HepG2 (cell line): ENCODE measurements around the gene GDF11. TPM values are rescaled to one million over a fixed set of nuclear protein-coding genes. Genes with fewer than 3 reads are reported as not detected.

Experiments used
- HINFP ChIP-seq: sonication (generic); formaldehyde crosslinking; IDR thresholded peaks from 2 replicates; pipeline ENCODE4 v1.4.0; 2020; ENCODE audit warnings: low read depth, mild to moderate bottlenecking, missing genetic modification reagents
- KLF9 ChIP-seq: IDR thresholded peaks from 2 replicates; pipeline ENCODE4 v1.6.1; 2016; ENCODE audit warnings: low read depth
- MTERF4 ChIP-seq: sonication (generic); formaldehyde crosslinking; IDR thresholded peaks from 2 replicates; pipeline ENCODE4 v1.8.0; 2023; ENCODE audit warnings: mild to moderate bottlenecking, missing genetic modification reagents
- NFRKB ChIP-seq: fragments of 450-650 bp; IDR thresholded peaks from 2 replicates; pipeline ENCODE4 v1.6.1; 2017
- TEAD3 ChIP-seq: optimal IDR thresholded peaks from 2 replicates; pipeline ENCODE3; 2016; ENCODE audit warnings: borderline replicate concordance
- THAP8 ChIP-seq: sonication (generic); formaldehyde crosslinking; IDR thresholded peaks from 2 replicates; pipeline ENCODE4 v1.5.1; 2020; ENCODE audit warnings: missing genetic modification reagents, mild to moderate bottlenecking, borderline replicate concordance
- U2AF1 ChIP-seq: fragments of 200-400 bp; formaldehyde crosslinking; optimal IDR thresholded peaks from 2 replicates; pipeline ENCODE3; 2017; ENCODE audit warnings: mild to moderate bottlenecking, low read depth, low read length
- ZBTB10 ChIP-seq: sonication (generic); formaldehyde crosslinking; IDR thresholded peaks from 2 replicates; pipeline ENCODE4 v1.4.0; 2020; ENCODE audit warnings: missing genetic modification reagents, borderline replicate concordance
- ZBTB21 ChIP-seq: sonication (generic); formaldehyde crosslinking; IDR thresholded peaks from 2 replicates; pipeline ENCODE4 v1.4.0; 2020; ENCODE audit warnings: missing genetic modification reagents
- ZBTB7A ChIP-seq: sonication (generic); formaldehyde crosslinking; IDR thresholded peaks from 2 replicates; pipeline ENCODE4 v1.8.0; 2022; ENCODE audit warnings: mild to moderate bottlenecking, missing genetic modification reagents
- ZKSCAN8 ChIP-seq: IDR thresholded peaks from 2 replicates; pipeline ENCODE4 v1.6.1; 2016; ENCODE audit warnings: borderline replicate concordance, missing genetic modification reagents, missing compliant biosample characterization
- ZNF264 ChIP-seq: sonication (generic); formaldehyde crosslinking; IDR thresholded peaks from 2 replicates; pipeline ENCODE4 v1.4.0; 2020; ENCODE audit warnings: missing genetic modification reagents
- ZNF609 ChIP-seq: sonication (generic); formaldehyde crosslinking; IDR thresholded peaks from 2 replicates; pipeline ENCODE4 v1.4.0; 2020; ENCODE audit warnings: mild to moderate bottlenecking, missing genetic modification reagents, borderline replicate concordance
- polyA plus RNA-seq, 8 experiments: library from polyadenylated mRNA; depleted of rRNA in 3 of 8; stranded (reverse) in 7 of 8; unstranded in 1 of 8; fragments of >200 nt; fragmentation: Illumina TruSeq in 4 of 8; extraction: Trizol in 4 of 8; gene quantifications; 2 replicates each; pipeline versions ENCODE4 v1.2.1 to v1.2.3, GENCODE V29; 2011 to 2016; ENCODE audit warnings: low read depth in 4 of 8, missing spikeins in 1 of 8, mixed read lengths in 1 of 8; ENCODE audit not compliant: insufficient read depth in 1 of 8
- total RNA-seq, 5 experiments: library from RNA; depleted of rRNA; stranded (reverse); fragments of >200 nt; fragmentation: Illumina TruSeq; extraction: Trizol; gene quantifications; 2 replicates each; pipeline ENCODE4 v1.2.3, GENCODE V29; 2016; ENCODE audit warnings: low read depth in 1 of 5
- TF ChIP-seq, protein P1 (sequence below): sonication (generic); formaldehyde crosslinking; conservative IDR thresholded peaks from 2 replicates; pipeline ENCODE4 v1.8.0; 2022; ENCODE audit warnings: low read depth, missing genetic modification reagents

Gene GDF11
- total and polyA plus RNA-seq, 2 of the 13 experiments (the other 11 are each of a cell fraction or from before 2014, with no cell fraction given): 0.63 to 1.5 TPM

DNA sequence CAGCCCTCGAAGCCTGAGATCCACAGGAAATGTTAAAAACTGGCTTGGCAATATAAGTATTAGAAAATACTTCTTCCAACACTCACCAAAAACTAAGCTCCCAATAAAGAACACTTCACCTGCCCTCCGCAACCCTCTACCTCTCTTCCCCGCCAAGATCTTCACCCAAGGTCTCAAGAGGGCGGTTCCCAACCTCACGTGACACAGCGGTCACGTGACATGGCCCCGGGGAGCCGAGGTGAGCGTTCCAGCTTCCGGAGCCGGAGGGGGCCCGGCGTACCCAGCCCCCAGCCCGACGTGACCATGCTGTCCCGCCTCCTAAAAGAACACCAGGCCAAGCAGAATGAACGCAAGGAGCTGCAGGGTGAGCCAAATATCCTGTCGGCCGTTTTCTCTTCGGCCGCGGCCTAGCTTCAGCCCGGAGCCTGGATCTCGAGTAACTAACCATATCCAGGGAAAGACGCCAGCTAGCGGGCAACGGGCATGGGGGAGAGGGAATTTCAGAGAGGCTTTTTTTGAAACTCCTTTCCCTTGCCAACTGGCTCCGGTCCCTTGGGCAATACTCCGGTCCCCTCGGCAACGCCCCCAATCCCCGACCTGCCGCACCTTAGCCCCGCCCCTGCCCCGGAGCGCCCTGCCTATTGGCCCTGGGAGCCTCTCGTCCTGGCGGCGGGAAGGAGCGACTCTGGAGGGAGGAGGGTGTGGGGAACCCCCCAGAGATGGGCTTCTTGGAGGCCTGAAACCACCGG lies 26.9 kb upstream of the GDF11 start, which contains the start of gene BLOC1S1 (continued):
- TF ChIP-seq KLF9 (CRISPR knock-in tag): no peak
- 0 out of 2 replicates have a peak, but pooled peaks have one; percentile 24 for TF ChIP-seq ZBTB21 (CRISPR knock-in tag)
- TF ChIP-seq, protein P1, sequence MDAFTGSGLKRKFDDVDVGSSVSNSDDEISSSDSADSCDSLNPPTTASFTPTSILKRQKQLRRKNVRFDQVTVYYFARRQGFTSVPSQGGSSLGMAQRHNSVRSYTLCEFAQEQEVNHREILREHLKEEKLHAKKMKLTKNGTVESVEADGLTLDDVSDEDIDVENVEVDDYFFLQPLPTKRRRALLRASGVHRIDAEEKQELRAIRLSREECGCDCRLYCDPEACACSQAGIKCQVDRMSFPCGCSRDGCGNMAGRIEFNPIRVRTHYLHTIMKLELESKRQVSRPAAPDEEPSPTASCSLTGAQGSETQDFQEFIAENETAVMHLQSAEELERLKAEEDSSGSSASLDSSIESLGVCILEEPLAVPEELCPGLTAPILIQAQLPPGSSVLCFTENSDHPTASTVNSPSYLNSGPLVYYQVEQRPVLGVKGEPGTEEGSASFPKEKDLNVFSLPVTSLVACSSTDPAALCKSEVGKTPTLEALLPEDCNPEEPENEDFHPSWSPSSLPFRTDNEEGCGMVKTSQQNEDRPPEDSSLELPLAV (CRISPR knock-in tag): no peak
- peak; percentile 75 for TF ChIP-seq ZBTB7A
- TF ChIP-seq ZBTB10 (CRISPR knock-in tag): no peak
- no peak for TF ChIP-seq U2AF1
- no peak for TF ChIP-seq HINFP
- no peak; the same call in 1 of the 2 replicates for TF ChIP-seq MTERF4 (CRISPR knock-in tag)
- TF ChIP-seq ZKSCAN8 (CRISPR knock-in tag): 0 out of 2 replicates have a peak, but pooled peaks have one; percentile 54
- peak; percentile 38 for TF ChIP-seq TEAD3
- TF ChIP-seq THAP8 (CRISPR knock-in tag): no peak
- TF ChIP-seq NFRKB: no peak
- no peak for TF ChIP-seq ZNF264
- TF ChIP-seq ZNF609 (CRISPR knock-in tag): peak; percentile 60; the same call in 1 of the 2 replicates
